ENCODE data around the gene CBLC.
A peak's percentile ranks its signal among the peaks of the same experiment; 100 is the strongest.

CBLC gene

GRCh38 chr19:44818466-44819031, 40.9 kb downstream of the CBLC start:
- CTCF ChIA-PET: interaction anchor here (1.5 kb wide), 1 partner anchor 30 kb away, joined by 4 read pairs; no protein-coding TSS in a partner anchor
- TF ChIP-seq ARNT (IDR thresholded peaks at IDR 0.05): no peak
- TF ChIP-seq TARDBP (IDR thresholded peaks at IDR 0.05): no peak
- TF ChIP-seq SP1 (IDR thresholded peaks at IDR 0.05): no peak
- TF ChIP-seq PKNOX1 (IDR thresholded peaks at IDR 0.05): no peak
- TF ChIP-seq BHLHE40 (IDR thresholded peaks at IDR 0.05; ENCODE audit: borderline replicate concordance): no peak
- no peak for TF ChIP-seq ZNF384 (IDR thresholded peaks at IDR 0.05)
- no peak for TF ChIP-seq ELF4 (IDR thresholded peaks at IDR 0.05)
- TF ChIP-seq L3MBTL2 (conservative IDR thresholded peaks at IDR 0.05): no peak
- TF ChIP-seq NFRKB (IDR thresholded peaks at IDR 0.05): no peak
- TF ChIP-seq FOXK2 (IDR thresholded peaks at IDR 0.05): no peak
- no peak for TF ChIP-seq CTBP1 (IDR thresholded peaks at IDR 0.05; ENCODE audit: borderline replicate concordance)
- no peak for TF ChIP-seq FOXM1 (IDR thresholded peaks at IDR 0.05; ENCODE audit: borderline replicate concordance)
- TF ChIP-seq LEF1 (IDR thresholded peaks at IDR 0.05; ENCODE audit: borderline replicate concordance): no peak
- no peak for TF ChIP-seq SUZ12 (IDR thresholded peaks at IDR 0.05)
- TF ChIP-seq HDGF (IDR thresholded peaks at IDR 0.05; ENCODE audit: borderline replicate concordance): no peak
- TF ChIP-seq FOXA1 (IDR thresholded peaks at IDR 0.05): no peak
- DNase-seq (ENCODE audit: extremely low spot score): peak; percentile 6
- POLR2A ChIA-PET: no interaction called here

GRCh38 chr19:44819246-44819832, 41.6 kb downstream of the CBLC start:
- ChIA-PET POLR2A (no interaction called here), CTCF (interaction anchor here (1.5 kb wide), 1 partner anchor 29 kb away, joined by 4 read pairs; no protein-coding TSS in a partner anchor)
- no peak for TF ChIP-seq FOXM1 (IDR thresholded peaks at IDR 0.05; ENCODE audit: borderline replicate concordance)
- no peak for TF ChIP-seq ARNT (IDR thresholded peaks at IDR 0.05)
- no peak for TF ChIP-seq ELF4 (IDR thresholded peaks at IDR 0.05)
- TF ChIP-seq BHLHE40 (IDR thresholded peaks at IDR 0.05; ENCODE audit: borderline replicate concordance): no peak
- TF ChIP-seq CTBP1 (IDR thresholded peaks at IDR 0.05; ENCODE audit: borderline replicate concordance): no peak
- no peak for TF ChIP-seq ZNF384 (IDR thresholded peaks at IDR 0.05)
- TF ChIP-seq LEF1 (IDR thresholded peaks at IDR 0.05; ENCODE audit: borderline replicate concordance): no peak
- TF ChIP-seq L3MBTL2 (conservative IDR thresholded peaks at IDR 0.05): no peak
- peak; percentile 6 for DNase-seq (ENCODE audit: extremely low spot score)

- CTCF ChIA-PET: no interaction called here
- POLR2A ChIA-PET: no interaction called here
- peak; percentile 4 for DNase-seq (ENCODE audit: extremely low spot score)
- no peak for TF ChIP-seq FOXM1 (IDR thresholded peaks at IDR 0.05; ENCODE audit: borderline replicate concordance)
- TF ChIP-seq BHLHE40 (IDR thresholded peaks at IDR 0.05; ENCODE audit: borderline replicate concordance): no peak
- no peak for TF ChIP-seq L3MBTL2 (conservative IDR thresholded peaks at IDR 0.05)
- no peak for TF ChIP-seq PKNOX1 (IDR thresholded peaks at IDR 0.05)
- no peak for TF ChIP-seq HDGF (IDR thresholded peaks at IDR 0.05; ENCODE audit: borderline replicate concordance)
- TF ChIP-seq ZNF384 (IDR thresholded peaks at IDR 0.05): no peak
- no peak for TF ChIP-seq TARDBP (IDR thresholded peaks at IDR 0.05)
- TF ChIP-seq FOXA1 (IDR thresholded peaks at IDR 0.05): no peak
- TF ChIP-seq FOXK2 (IDR thresholded peaks at IDR 0.05): no peak
- no peak for TF ChIP-seq NFRKB (IDR thresholded peaks at IDR 0.05)
- TF ChIP-seq ARNT (IDR thresholded peaks at IDR 0.05): no peak
- TF ChIP-seq LEF1 (IDR thresholded peaks at IDR 0.05; ENCODE audit: borderline replicate concordance): no peak
- TF ChIP-seq ELF4 (IDR thresholded peaks at IDR 0.05): no peak
Measured at GRCh38 chr19:44820648-44821609, 43.2 kb downstream of the CBLC start.

- ChIA-PET POLR2A (interaction anchor here (1.2 kb wide), 1 partner anchor 38 kb away, joined by 4 read pairs; no protein-coding TSS in a partner anchor), CTCF (no interaction called here)
- no peak for DNase-seq (ENCODE audit: extremely low spot score)
- TF ChIP-seq SUZ12 (IDR thresholded peaks at IDR 0.05) (no peak), SP1 (IDR thresholded peaks at IDR 0.05) (no peak), LEF1 (IDR thresholded peaks at IDR 0.05; ENCODE audit: borderline replicate concordance) (no peak), FOXM1 (IDR thresholded peaks at IDR 0.05; ENCODE audit: borderline replicate concordance) (no peak), ARNT (IDR thresholded peaks at IDR 0.05) (no peak), FOXA1 (IDR thresholded peaks at IDR 0.05) (no peak), ELF4 (IDR thresholded peaks at IDR 0.05) (no peak), FOXK2 (IDR thresholded peaks at IDR 0.05) (no peak), CTBP1 (IDR thresholded peaks at IDR 0.05; ENCODE audit: borderline replicate concordance) (no peak), BHLHE40 (IDR thresholded peaks at IDR 0.05; ENCODE audit: borderline replicate concordance) (no peak), ZNF384 (IDR thresholded peaks at IDR 0.05) (no peak), HDGF (IDR thresholded peaks at IDR 0.05; ENCODE audit: borderline replicate concordance) (no peak), NFRKB (IDR thresholded peaks at IDR 0.05) (no peak)
Measured at GRCh38 chr19:44822177-44822576, 44.5 kb downstream of the CBLC start.

- ChIA-PET CTCF (interaction anchor here (1.0 kb wide), 1 partner anchor 23 kb away, joined by 6 read pairs; the partner anchor contains the start of gene NECTIN2), POLR2A (interaction anchor here (1.2 kb wide), 1 partner anchor 39 kb away, joined by 4 read pairs; no protein-coding TSS in a partner anchor)
- no peak for TF ChIP-seq CTBP1 (IDR thresholded peaks at IDR 0.05; ENCODE audit: borderline replicate concordance)
- no peak for TF ChIP-seq PKNOX1 (IDR thresholded peaks at IDR 0.05)
- TF ChIP-seq SUZ12 (IDR thresholded peaks at IDR 0.05): no peak
- TF ChIP-seq TARDBP (IDR thresholded peaks at IDR 0.05): no peak
- TF ChIP-seq ARNT (IDR thresholded peaks at IDR 0.05): no peak
- TF ChIP-seq NFRKB (IDR thresholded peaks at IDR 0.05): no peak
- TF ChIP-seq BHLHE40 (IDR thresholded peaks at IDR 0.05; ENCODE audit: borderline replicate concordance): no peak
- TF ChIP-seq FOXM1 (IDR thresholded peaks at IDR 0.05; ENCODE audit: borderline replicate concordance): no peak
- no peak for TF ChIP-seq L3MBTL2 (conservative IDR thresholded peaks at IDR 0.05)
- DNase-seq (ENCODE audit: extremely low spot score): no peak
Measured at GRCh38 chr19:44822670-44823372, 45.1 kb downstream of the CBLC start.
